ENCODE measurements around the gene APPL2. TPM values are rescaled to one million over a fixed set of nuclear protein-coding genes. Genes with fewer than 3 reads are reported as not detected.
"Not testable (repeated sequence)": the region's sequence is repeated elsewhere in the genome, so short reads cannot be mapped to it uniquely, and the experiment has no call there.

Gene APPL2
- total RNA-seq, 2 experiments from 2014 or later = 12.7 to 13.5 TPM

DNA sequence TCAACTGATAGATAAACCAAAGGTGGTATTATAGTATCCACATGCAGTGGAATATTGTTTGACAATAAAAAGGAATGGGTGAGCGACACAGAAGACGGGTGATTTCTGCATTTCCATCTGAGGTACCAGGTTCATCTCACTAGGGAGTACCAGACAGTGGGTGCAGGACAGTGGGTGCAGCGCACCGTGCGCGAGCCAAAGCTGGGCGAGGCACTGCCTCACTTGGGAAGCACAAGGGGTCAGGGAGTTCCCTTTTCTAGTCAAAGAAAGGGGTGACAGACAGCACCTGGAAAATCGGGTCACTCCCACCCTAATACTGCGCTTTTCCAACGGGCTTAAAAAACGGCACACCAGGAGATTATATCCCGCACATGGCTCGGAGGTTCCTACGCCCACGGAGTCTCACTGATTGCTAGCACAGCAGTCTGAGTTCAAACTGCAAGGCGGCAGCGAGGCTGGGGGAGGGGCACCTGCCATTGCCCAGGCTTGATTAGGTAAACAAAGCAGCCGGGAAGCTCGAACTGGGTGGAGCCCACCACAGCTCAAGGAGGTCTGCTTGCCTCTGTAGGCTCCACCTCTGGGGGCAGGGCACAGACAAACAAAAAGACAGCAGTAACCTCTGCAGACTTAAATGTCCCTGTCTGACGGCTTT is 9.9 kb upstream of the APPL2 start:
- not testable (repeated sequence) for H3K27me3 Mint-ChIP-seq (ENCODE audit: low read depth); H3K27ac Mint-ChIP-seq; H3K9me3 Mint-ChIP-seq

DNA sequence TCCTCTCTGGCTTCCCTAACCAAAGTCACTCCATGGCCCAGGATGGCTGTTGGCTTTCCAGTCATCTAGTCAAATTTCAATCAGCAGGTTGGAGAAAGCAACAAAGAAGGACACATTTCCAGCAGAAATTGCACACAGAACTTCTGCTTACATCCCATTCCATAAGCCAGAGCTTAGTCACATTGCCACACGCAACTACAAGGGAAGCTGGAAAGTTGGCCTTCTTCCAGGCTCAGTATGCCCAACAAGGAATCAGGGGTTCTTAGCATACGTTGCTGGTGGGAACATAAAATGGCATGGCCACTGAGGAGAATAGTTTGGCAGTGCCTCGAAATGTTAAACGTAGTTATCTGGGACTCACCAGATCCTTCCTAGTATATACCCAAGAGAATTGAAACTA is 9.3 kb upstream of the APPL2 start:
- Mint-ChIP-seq H3K27ac (no peak overlapping the region), H3K4me3 (no peak overlapping the region), H3K36me3 (ENCODE audit: low read depth) (no peaks in the 10 kb centered on the region), H3K4me1 (ENCODE audit: low read depth) (no peaks in the 10 kb centered on the region), H3K9me3 (peaks cover 3% of the 10 kb centered on the region), H3K27me3 (ENCODE audit: low read depth) (peaks cover 3% of the 10 kb centered on the region)
- intact Hi-C loops (cut with micrococcal nuclease) = no loop called here
- CTCF ChIA-PET = no interaction called here
- DNase-seq = no peak

More for the DNA sequence above, 9.9 kb upstream of the APPL2 start:
- CTCF ChIA-PET; H3K36me3 Mint-ChIP-seq (ENCODE audit: low read depth); intact Hi-C loops (cut with micrococcal nuclease); DNase-seq; H3K4me1 Mint-ChIP-seq (ENCODE audit: low read depth); H3K4me3 Mint-ChIP-seq: not testable (repeated sequence)

DNA sequence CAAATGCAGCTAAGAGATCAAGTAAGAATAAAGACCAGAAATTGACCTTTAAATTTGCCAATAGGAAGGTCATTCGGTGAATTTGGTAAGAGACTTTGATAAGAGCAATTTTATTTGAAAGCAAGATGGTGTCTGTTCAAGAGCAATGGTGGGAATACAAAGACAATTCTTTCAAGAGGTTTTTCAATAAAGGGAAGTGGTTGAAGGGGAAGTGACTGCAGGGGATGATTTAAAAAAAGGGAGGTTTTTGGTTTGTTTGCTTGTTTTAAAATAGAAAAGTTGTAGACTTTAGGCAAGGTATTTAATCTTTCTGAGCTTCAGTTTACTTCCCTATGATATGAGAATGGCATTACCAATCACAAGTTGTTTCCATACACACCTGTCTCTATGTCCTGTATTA is 4.3 kb upstream of the APPL2 start:
- no peak overlapping the region for H3K27ac Mint-ChIP-seq
- peaks cover 4% of the 10 kb centered on the region for H3K4me1 Mint-ChIP-seq (ENCODE audit: low read depth)
- no peaks in the 10 kb centered on the region for H3K36me3 Mint-ChIP-seq (ENCODE audit: low read depth)
- no peaks in the 10 kb centered on the region for H3K27me3 Mint-ChIP-seq (ENCODE audit: low read depth)
- no peak overlapping the region for H3K4me3 Mint-ChIP-seq
- H3K9me3 Mint-ChIP-seq = no peaks in the 10 kb centered on the region
- DNase-seq = no peak
- CTCF ChIA-PET = no interaction called here
- intact Hi-C loops (cut with micrococcal nuclease) = no loop called here

DNA sequence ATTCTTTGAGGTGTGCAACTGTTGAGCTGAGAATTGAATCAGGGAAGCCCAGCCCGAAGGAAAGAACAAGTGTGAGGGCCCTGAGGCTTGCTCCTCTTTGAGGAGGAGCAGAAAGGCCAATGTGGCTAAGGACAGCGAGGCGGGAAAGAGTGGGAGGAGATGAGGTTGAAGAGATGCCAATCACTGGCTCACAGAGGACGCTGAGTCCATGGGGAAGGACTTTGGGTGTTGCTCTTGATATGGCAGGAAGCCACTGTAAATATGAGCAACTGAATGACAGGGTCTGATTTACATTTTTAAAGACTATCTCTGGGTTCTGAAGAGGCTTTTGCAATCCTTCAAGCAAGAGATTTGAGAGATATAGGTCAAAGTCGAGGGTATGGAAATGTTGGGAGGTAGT is 3.3 kb upstream of the APPL2 start:
- peaks cover 14% of the 10 kb centered on the region for H3K4me1 Mint-ChIP-seq (ENCODE audit: low read depth)
- intact Hi-C loops (cut with micrococcal nuclease) = loop anchor here (5.0 to 10.0 kb wide), 5 partner anchors 252 to 1102 kb away; partner anchors contain the start of genes CKAP4, NFYB, NOPCHAP1 and TCP11L2
- no peak overlapping the region for H3K4me3 Mint-ChIP-seq
- H3K9me3 Mint-ChIP-seq = no peaks in the 10 kb centered on the region
- H3K36me3 Mint-ChIP-seq (ENCODE audit: low read depth) = no peaks in the 10 kb centered on the region
- no peak for DNase-seq
- CTCF ChIA-PET = interaction anchor here (0.6 kb wide), 1 partner anchor 1118 kb away, joined by 3 read pairs; the partner anchor contains the start of gene POLR3B
- H3K27ac Mint-ChIP-seq = no peak overlapping the region
- H3K27me3 Mint-ChIP-seq (ENCODE audit: low read depth) = no peaks in the 10 kb centered on the region

- Mint-ChIP-seq H3K9me3 (no peaks in the 10 kb centered on the region), H3K27me3 (ENCODE audit: low read depth) (no peaks in the 10 kb centered on the region), H3K4me3 (no peak overlapping the region), H3K4me1 (ENCODE audit: low read depth) (peaks cover 27% of the 10 kb centered on the region), H3K36me3 (ENCODE audit: low read depth) (no peaks in the 10 kb centered on the region), H3K27ac (no peak overlapping the region)
- CTCF ChIA-PET = no interaction called here
- DNase-seq = no peak
- intact Hi-C loops (cut with micrococcal nuclease) = loop anchor here (5.0 to 10.0 kb wide), 5 partner anchors 250 to 1100 kb away; partner anchors contain the start of genes CKAP4, NFYB, NOPCHAP1 and TCP11L2
Observed at GRCh38 chr12:105237666-105238065, 1.7 kb upstream of the APPL2 start.

- peak overlapping the region; percentile 85 for H3K4me3 Mint-ChIP-seq
- peaks cover 2% of the 10 kb centered on the region for H3K36me3 Mint-ChIP-seq (ENCODE audit: low read depth)
- H3K9me3 Mint-ChIP-seq = no peaks in the 10 kb centered on the region
- peak; percentile 24 for DNase-seq
- peaks cover 39% of the 10 kb centered on the region for H3K4me1 Mint-ChIP-seq (ENCODE audit: low read depth)
- CTCF ChIA-PET = interaction anchor here (1.0 to 2.2 kb wide), 3 partner anchors 11 to 17 kb away, joined by 3 to 5 read pairs (median 5); no protein-coding TSS in a partner anchor
- no peaks in the 10 kb centered on the region for H3K27me3 Mint-ChIP-seq (ENCODE audit: low read depth)
- peak overlapping the region; percentile 86 for H3K27ac Mint-ChIP-seq
- intact Hi-C loops (cut with micrococcal nuclease) = loop anchor here (2.0 to 10.0 kb wide), 6 partner anchors 147 to 1098 kb away; partner anchors contain the start of genes CKAP4, NFYB, NOPCHAP1 and TCP11L2
Observed at GRCh38 chr12:105235281-105235731, 668 bp downstream of the APPL2 start.

- DNase-seq = no peak
- no peaks in the 10 kb centered on the region for H3K9me3 Mint-ChIP-seq
- peaks cover 2% of the 10 kb centered on the region for H3K36me3 Mint-ChIP-seq (ENCODE audit: low read depth)
- no peaks in the 10 kb centered on the region for H3K27me3 Mint-ChIP-seq (ENCODE audit: low read depth)
- no peak overlapping the region for H3K27ac Mint-ChIP-seq
- H3K4me3 Mint-ChIP-seq = no peak overlapping the region
- intact Hi-C loops (cut with micrococcal nuclease) = loop anchor here (1.0 to 10.0 kb wide), 4 partner anchors 8 to 1071 kb away; partner anchors contain the start of gene TCP11L2
- peaks cover 46% of the 10 kb centered on the region for H3K4me1 Mint-ChIP-seq (ENCODE audit: low read depth)
- CTCF ChIA-PET = interaction anchor here (1.0 kb wide), 1 partner anchor 1034 kb away, joined by 3 read pairs; no protein-coding TSS in a partner anchor
Observed at GRCh38 chr12:105234197-105234596, 1.8 kb downstream of the APPL2 start.

- no peaks in the 10 kb centered on the region for H3K9me3 Mint-ChIP-seq
- peaks cover 6% of the 10 kb centered on the region for H3K36me3 Mint-ChIP-seq (ENCODE audit: low read depth)
- no peak overlapping the region for H3K27ac Mint-ChIP-seq
- DNase-seq = no peak
- no peaks in the 10 kb centered on the region for H3K27me3 Mint-ChIP-seq (ENCODE audit: low read depth)
- intact Hi-C loops (cut with micrococcal nuclease) = loop anchor here (10.0 kb wide), 2 partner anchors 768 to 1072 kb away; partner anchors contain the start of gene TCP11L2
- H3K4me3 Mint-ChIP-seq = no peak overlapping the region
- CTCF ChIA-PET = interaction anchor here (1.0 kb wide), 1 partner anchor 1033 kb away, joined by 3 read pairs; no protein-coding TSS in a partner anchor
- H3K4me1 Mint-ChIP-seq (ENCODE audit: low read depth) = peaks cover 54% of the 10 kb centered on the region
Observed at GRCh38 chr12:105233041-105233905, 2.7 kb downstream of the APPL2 start.

DNA sequence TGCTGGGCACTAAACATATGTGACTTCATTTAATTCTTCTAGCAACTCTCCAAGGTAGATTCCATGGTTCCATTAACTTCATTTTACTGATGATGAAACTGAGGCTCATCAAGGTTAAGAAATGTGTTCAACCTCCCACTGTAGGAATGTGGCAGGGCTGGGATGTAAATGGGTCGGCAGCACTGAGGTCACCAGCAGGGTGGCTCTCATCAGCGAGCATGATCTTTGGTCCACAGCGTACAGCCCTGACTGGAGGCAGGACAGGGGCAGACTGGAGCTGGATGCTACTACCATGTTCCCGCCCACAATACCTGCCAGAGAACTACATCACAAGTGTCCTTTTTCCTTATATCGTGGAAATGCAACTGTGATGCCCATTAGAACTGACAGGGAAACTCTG is 4.6 kb downstream of the APPL2 start:
- H3K9me3 Mint-ChIP-seq = no peaks in the 10 kb centered on the region
- CTCF ChIA-PET = no interaction called here
- peaks cover 62% of the 10 kb centered on the region for H3K4me1 Mint-ChIP-seq (ENCODE audit: low read depth)
- DNase-seq = no peak
- intact Hi-C loops (cut with micrococcal nuclease) = loop anchor here (10.0 kb wide), 2 partner anchors 767 to 1073 kb away; partner anchors contain the start of gene TCP11L2
- H3K27me3 Mint-ChIP-seq (ENCODE audit: low read depth) = no peaks in the 10 kb centered on the region
- no peak overlapping the region for H3K4me3 Mint-ChIP-seq
- peaks cover 13% of the 10 kb centered on the region for H3K36me3 Mint-ChIP-seq (ENCODE audit: low read depth)
- H3K27ac Mint-ChIP-seq = no peak overlapping the region

DNA sequence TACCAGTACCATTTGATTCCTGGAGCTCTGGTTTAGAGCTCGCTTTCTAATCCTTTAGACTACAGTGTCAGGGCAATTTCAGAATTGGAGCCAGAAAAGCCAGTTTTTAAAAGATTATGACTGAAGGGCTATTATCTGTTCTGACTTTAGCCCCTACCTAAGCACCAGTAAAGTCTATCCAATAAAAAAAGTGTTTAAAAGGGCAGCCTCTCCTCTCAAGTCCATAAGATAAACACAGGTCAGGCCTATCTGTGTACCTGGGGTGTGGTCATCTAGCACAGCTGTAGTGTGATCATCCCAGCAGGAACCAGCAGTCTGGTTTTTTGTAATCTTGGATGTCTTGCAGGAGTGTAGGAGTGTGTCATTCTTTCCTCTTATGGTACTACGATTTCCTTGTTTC is 6.6 kb downstream of the APPL2 start:
- CTCF ChIA-PET = no interaction called here
- no peaks in the 10 kb centered on the region for H3K27me3 Mint-ChIP-seq (ENCODE audit: low read depth)
- peaks cover 68% of the 10 kb centered on the region for H3K4me1 Mint-ChIP-seq (ENCODE audit: low read depth)
- intact Hi-C loops (cut with micrococcal nuclease) = no loop called here
- no peak overlapping the region for H3K27ac Mint-ChIP-seq
- H3K4me3 Mint-ChIP-seq = no peak overlapping the region
- no peak for DNase-seq
- peaks cover 15% of the 10 kb centered on the region for H3K36me3 Mint-ChIP-seq (ENCODE audit: low read depth)
- H3K9me3 Mint-ChIP-seq = no peaks in the 10 kb centered on the region

GRCh38 chr12:105228966-105229365 is 7.0 kb downstream of the APPL2 start:
- intact Hi-C loops (cut with micrococcal nuclease) = no loop called here
- Mint-ChIP-seq H3K9me3 (no peaks in the 10 kb centered on the region), H3K27me3 (ENCODE audit: low read depth) (no peaks in the 10 kb centered on the region), H3K27ac (no peak overlapping the region), H3K4me1 (ENCODE audit: low read depth) (peaks cover 64% of the 10 kb centered on the region), H3K4me3 (no peak overlapping the region), H3K36me3 (ENCODE audit: low read depth) (peaks cover 15% of the 10 kb centered on the region)
- CTCF ChIA-PET = no interaction called here
- no peak for DNase-seq

- no peak overlapping the region for H3K4me3 Mint-ChIP-seq
- peaks cover 59% of the 10 kb centered on the region for H3K4me1 Mint-ChIP-seq (ENCODE audit: low read depth)
- no peaks in the 10 kb centered on the region for H3K27me3 Mint-ChIP-seq (ENCODE audit: low read depth)
- intact Hi-C loops (cut with micrococcal nuclease) = no loop called here
- H3K27ac Mint-ChIP-seq = peak overlapping the region; percentile 16
- CTCF ChIA-PET = no interaction called here
- peaks cover 15% of the 10 kb centered on the region for H3K36me3 Mint-ChIP-seq (ENCODE audit: low read depth)
- no peaks in the 10 kb centered on the region for H3K9me3 Mint-ChIP-seq
- DNase-seq = peak; percentile 21
Observed at GRCh38 chr12:105228494-105228893, 7.5 kb downstream of the APPL2 start.

Data from activated naive CD4-positive, alpha-beta T cell treated with anti-CD3 and anti-CD28 coated beads for 36 hours (primary cell).